GM21390 (cell line): ENCODE results near the gene RNASEH2B.

ENCODE experiments used
- ATAC-seq: cut with Tn5 transposase; IDR thresholded peaks from one replicate; pipeline ENCODE4 v1.9.1; 2021; ENCODE audit not compliant: unreplicated experiment

The RNASEH2B gene

GRCh38 chr13:50934735-50935435 is 25.3 kb downstream of the RNASEH2B start:
- no peak for ATAC-seq

GRCh38 chr13:50936679-50937078 is 27.1 kb downstream of the RNASEH2B start:
- ATAC-seq = no peak

- no peak for ATAC-seq
Observed at GRCh38 chr13:50940509-50940908, 30.9 kb downstream of the RNASEH2B start.

- ATAC-seq = no peak
Observed at GRCh38 chr13:50941146-50941545, 31.6 kb downstream of the RNASEH2B start.

GRCh38 chr13:50942630-50943311 is 33.2 kb downstream of the RNASEH2B start:
- ATAC-seq = no peak

GRCh38 chr13:50945669-50946068 is 36.1 kb downstream of the RNASEH2B start:
- no peak for ATAC-seq

- ATAC-seq = no peak
Observed at GRCh38 chr13:50948601-50949000, 39.0 kb downstream of the RNASEH2B start.

GRCh38 chr13:50950849-50951248 is 41.3 kb downstream of the RNASEH2B start:
- no peak for ATAC-seq

GRCh38 chr13:50951366-50951765 is 41.8 kb downstream of the RNASEH2B start:
- ATAC-seq = no peak

- ATAC-seq = no peak
Observed at GRCh38 chr13:50955241-50955640, 45.6 kb downstream of the RNASEH2B start.

GRCh38 chr13:50955798-50956197 is 46.2 kb downstream of the RNASEH2B start:
- ATAC-seq = no peak

GRCh38 chr13:50957620-50958019 is 48.0 kb downstream of the RNASEH2B start:
- ATAC-seq = no peak

- no peak for ATAC-seq
Observed at GRCh38 chr13:50969691-50970090, 60.1 kb downstream of the RNASEH2B start.

GRCh38 chr13:50970956-50971355 is 61.4 kb downstream of the RNASEH2B start:
- ATAC-seq = no peak

GRCh38 chr13:50974268-50974667 is 64.7 kb downstream of the RNASEH2B start:
- ATAC-seq = no peak

GRCh38 chr13:50979187-50979586 is 69.6 kb downstream of the RNASEH2B start:
- no peak for ATAC-seq

- ATAC-seq = no peak
Observed at GRCh38 chr13:50981686-50982085, 72.1 kb downstream of the RNASEH2B start.

- ATAC-seq = no peak
Observed at GRCh38 chr13:50989476-50989875, 79.9 kb downstream of the RNASEH2B start.

GRCh38 chr13:50990065-50990817 is 80.7 kb downstream of the RNASEH2B start:
- no peak for ATAC-seq

- ATAC-seq = no peak
Observed at GRCh38 chr13:50990818-50991506, 81.4 kb downstream of the RNASEH2B start.
